HepG2 (cell line): Measurements from ENCODE around the gene RABGEF1.
"Not testable (repeated sequence)": the region's sequence is repeated elsewhere in the genome, so short reads cannot be mapped to it uniquely, and the experiment has no call there.

Experiments used
- ARID2 ChIP-seq: sonication (generic); formaldehyde crosslinking; IDR thresholded peaks from 2 replicates; pipeline ENCODE4 v1.8.1; 2022; ENCODE audit warnings: mild to moderate bottlenecking, missing genetic modification reagents, borderline replicate concordance
- ASH2L ChIP-seq: fragments of 300-600, 200-600 bp; sonication (generic); IDR thresholded peaks from 2 replicates; pipeline ENCODE4 v1.7.0; 2017; ENCODE audit warnings: low read depth, mild to moderate bottlenecking, moderate library complexity, mixed read lengths, low read length; ENCODE audit not compliant: insufficient read length
- CBX5 ChIP-seq: sonication (generic); formaldehyde crosslinking; IDR thresholded peaks from 2 replicates; pipeline ENCODE4 v1.4.0; 2020; ENCODE audit warnings: missing genetic modification reagents, borderline replicate concordance
- CEBPZ ChIP-seq: IDR thresholded peaks from 2 replicates; pipeline ENCODE4 v1.6.1; 2012; ENCODE audit warnings: low read length, improper control_type of control experiment
- CTCF ChIP-seq: sonication (generic); formaldehyde crosslinking; IDR thresholded peaks from 2 replicates; pipeline ENCODE4 v1.5.0; 2020; ENCODE audit warnings: mild to moderate bottlenecking, missing genetic modification reagents, moderate library complexity
- MTA3 ChIP-seq: sonication (generic); formaldehyde crosslinking; IDR thresholded peaks from 2 replicates; pipeline ENCODE4 v1.4.0; 2020; ENCODE audit warnings: missing genetic modification reagents
- POLR2A ChIP-seq, 2 experiments: IDR thresholded peaks; 2 replicates each; pipeline ENCODE4 v1.6.1; 2011; ENCODE audit warnings: low read depth in 2 of 2, low read length in 2 of 2, mild to moderate bottlenecking in 1 of 2, moderate library complexity in 1 of 2; ENCODE audit not compliant: insufficient read depth in 1 of 2
- SRSF9 ChIP-seq: fragments of 200-400 bp; formaldehyde crosslinking; IDR thresholded peaks from 2 replicates; pipeline ENCODE4 v1.6.1; 2018; ENCODE audit warnings: borderline replicate concordance, mild to moderate bottlenecking, low read depth, low read length; ENCODE audit not compliant: insufficient read depth, poor library complexity, severe bottlenecking
- ZNF225 ChIP-seq: sonication (generic); formaldehyde crosslinking; IDR thresholded peaks from 2 replicates; pipeline ENCODE4 v1.4.0; 2020; ENCODE audit warnings: mild to moderate bottlenecking, missing genetic modification reagents
- TF ChIP-seq, protein P1 (sequence below): fragments of 450-650 bp; IDR thresholded peaks from 2 replicates; pipeline ENCODE4 v1.6.1; 2017; ENCODE audit warnings: mild to moderate bottlenecking

GRCh38 chr7:66710752-66711151 is 29.8 kb upstream of the RABGEF1 start:
- TF ChIP-seq, protein P1, sequence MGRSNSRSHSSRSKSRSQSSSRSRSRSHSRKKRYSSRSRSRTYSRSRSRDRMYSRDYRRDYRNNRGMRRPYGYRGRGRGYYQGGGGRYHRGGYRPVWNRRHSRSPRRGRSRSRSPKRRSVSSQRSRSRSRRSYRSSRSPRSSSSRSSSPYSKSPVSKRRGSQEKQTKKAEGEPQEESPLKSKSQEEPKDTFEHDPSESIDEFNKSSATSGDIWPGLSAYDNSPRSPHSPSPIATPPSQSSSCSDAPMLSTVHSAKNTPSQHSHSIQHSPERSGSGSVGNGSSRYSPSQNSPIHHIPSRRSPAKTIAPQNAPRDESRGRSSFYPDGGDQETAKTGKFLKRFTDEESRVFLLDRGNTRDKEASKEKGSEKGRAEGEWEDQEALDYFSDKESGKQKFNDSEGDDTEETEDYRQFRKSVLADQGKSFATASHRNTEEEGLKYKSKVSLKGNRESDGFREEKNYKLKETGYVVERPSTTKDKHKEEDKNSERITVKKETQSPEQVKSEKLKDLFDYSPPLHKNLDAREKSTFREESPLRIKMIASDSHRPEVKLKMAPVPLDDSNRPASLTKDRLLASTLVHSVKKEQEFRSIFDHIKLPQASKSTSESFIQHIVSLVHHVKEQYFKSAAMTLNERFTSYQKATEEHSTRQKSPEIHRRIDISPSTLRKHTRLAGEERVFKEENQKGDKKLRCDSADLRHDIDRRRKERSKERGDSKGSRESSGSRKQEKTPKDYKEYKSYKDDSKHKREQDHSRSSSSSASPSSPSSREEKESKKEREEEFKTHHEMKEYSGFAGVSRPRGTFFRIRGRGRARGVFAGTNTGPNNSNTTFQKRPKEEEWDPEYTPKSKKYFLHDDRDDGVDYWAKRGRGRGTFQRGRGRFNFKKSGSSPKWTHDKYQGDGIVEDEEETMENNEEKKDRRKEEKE, result not testable (repeated sequence)
- not testable (repeated sequence) for TF ChIP-seq ZNF225; CTCF (CRISPR knock-in tag); POLR2A (IDR thresholded peaks at IDR 0.05; ENCODE audit: insufficient read depth in 1 of 2, low read depth in 2 of 2, low read length in 2 of 2); CEBPZ; CBX5 (CRISPR knock-in tag); MTA3 (CRISPR knock-in tag); ARID2 (CRISPR knock-in tag); ASH2L; SRSF9
